Astrocyte (in vitro differentiated cells and primary cell): ENCODE data around the gene CAV1.

Source experiments
- CTCF ChIP-seq: IDR thresholded peaks from 2 replicates; pipeline ENCODE4 v1.5.1; 2011; ENCODE audit warnings: low read depth, mild to moderate bottlenecking, inconsistent platforms, low read length, moderate library complexity; ENCODE audit not compliant: insufficient read depth
- EZH2 ChIP-seq: IDR thresholded peaks from 2 replicates; pipeline ENCODE4 v1.6.1; 2012; ENCODE audit warnings: mild to moderate bottlenecking, low read length, inconsistent platforms; ENCODE audit not compliant: insufficient read depth

GRCh38 chr7:116569737-116570136 lies 44.9 kb downstream of the CAV1 start:
- TF ChIP-seq CTCF (no peak), EZH2 (no peak)
